ENCODE data around the gene WDR91.
"Not testable (repeated sequence)": the region's sequence is repeated elsewhere in the genome, so short reads cannot be mapped to it uniquely, and the experiment has no call there.

WDR91 gene

GRCh38 chr7:135233570-135233969 lies 22.2 kb upstream of the WDR91 start, which contains the start of gene STRA8:
Gene STRA8, plus strand, starts transcription at chr7:135233838. Its CDS starts 6,687 bp downstream, at chr7:135240525.
- no peak for DNase-seq (ENCODE audit: low spot score)

GRCh38 chr7:135232720-135233119 lies 21.4 kb upstream of the WDR91 start:
- no peak for DNase-seq (ENCODE audit: low spot score)

DNA sequence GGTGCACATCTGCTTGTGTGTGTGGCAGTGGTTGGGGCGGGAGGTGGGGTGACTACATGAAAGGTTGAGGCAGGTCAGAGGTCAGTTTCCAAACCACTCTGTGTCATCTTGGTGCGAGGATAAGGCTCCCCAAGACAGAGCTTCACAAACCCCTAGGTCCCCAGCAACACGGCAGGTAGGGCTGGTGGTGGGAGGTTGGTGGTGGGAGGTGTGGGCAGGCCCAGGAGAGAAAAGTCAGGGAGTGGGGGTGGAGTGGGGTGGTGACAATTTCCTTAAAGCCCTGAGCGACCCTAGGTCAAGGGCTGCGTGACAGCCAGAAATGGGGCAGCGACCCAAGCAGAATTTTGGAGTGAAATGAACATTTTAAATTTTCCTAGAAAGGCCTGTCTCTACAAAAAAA lies 20.8 kb upstream of the WDR91 start:
- DNase-seq (ENCODE audit: low spot score), result no peak

GRCh38 chr7:135231686-135232085 lies 20.4 kb upstream of the WDR91 start:
- DNase-seq (ENCODE audit: low spot score), result no peak

GRCh38 chr7:135224027-135224426 lies 12.7 kb upstream of the WDR91 start:
- DNase-seq (ENCODE audit: low spot score), result no peak

- DNase-seq (ENCODE audit: low spot score), result no peak
Observed at GRCh38 chr7:135217645-135218509, 6.6 kb upstream of the WDR91 start.

GRCh38 chr7:135215698-135216097 lies 4.4 kb upstream of the WDR91 start:
- no peak for DNase-seq (ENCODE audit: low spot score)

GRCh38 chr7:135215180-135215579 lies 3.9 kb upstream of the WDR91 start:
- no peak for DNase-seq (ENCODE audit: low spot score)

- no peak for DNase-seq (ENCODE audit: low spot score)
Observed at GRCh38 chr7:135213831-135214230, 2.5 kb upstream of the WDR91 start.

DNA sequence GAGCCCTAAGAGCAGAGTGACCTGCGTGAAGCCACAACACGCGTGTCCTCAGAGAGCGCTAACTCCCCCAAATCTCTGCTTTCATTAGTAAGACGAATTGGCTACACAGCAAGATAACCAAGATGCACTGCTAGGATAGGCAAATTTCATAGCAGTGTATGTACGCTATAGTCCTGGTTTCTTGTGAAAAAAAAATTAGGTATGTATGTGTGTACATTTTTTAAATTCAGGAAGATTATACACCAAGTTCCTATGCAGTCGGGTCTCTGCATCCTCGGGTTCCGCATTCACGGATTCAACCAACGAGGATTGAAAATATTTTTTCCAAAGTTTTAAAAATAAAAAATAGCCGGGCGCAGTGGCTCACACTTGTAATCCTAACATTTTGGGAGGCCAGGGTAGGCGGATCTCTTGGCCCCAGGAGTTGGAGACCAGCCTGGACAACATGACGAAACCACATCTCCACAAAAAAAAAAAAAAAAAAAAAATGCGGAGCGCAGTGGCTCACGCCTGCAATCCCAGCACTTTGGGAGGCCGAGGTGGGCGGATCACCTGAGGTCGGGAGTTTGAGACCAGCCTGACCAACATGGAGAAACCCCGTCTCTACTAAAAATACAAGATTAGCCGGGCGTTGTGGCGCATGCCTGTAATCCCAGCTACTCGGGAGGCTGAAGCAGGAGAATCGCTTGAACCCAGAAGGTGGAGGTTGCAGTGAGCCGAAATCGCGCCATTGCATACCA lies 790 bp upstream of the WDR91 start:
- not testable (repeated sequence) for DNase-seq (ENCODE audit: low spot score)

GRCh38 chr7:135210888-135211178 lies 493 bp downstream of the WDR91 start:
- DNase-seq (ENCODE audit: low spot score), result no peak

- DNase-seq (ENCODE audit: low spot score), result no peak
Observed at GRCh38 chr7:135209225-135209834, 2.0 kb downstream of the WDR91 start.

- no peak for DNase-seq (ENCODE audit: low spot score)
Observed at GRCh38 chr7:135208102-135208793, 3.1 kb downstream of the WDR91 start.

DNA sequence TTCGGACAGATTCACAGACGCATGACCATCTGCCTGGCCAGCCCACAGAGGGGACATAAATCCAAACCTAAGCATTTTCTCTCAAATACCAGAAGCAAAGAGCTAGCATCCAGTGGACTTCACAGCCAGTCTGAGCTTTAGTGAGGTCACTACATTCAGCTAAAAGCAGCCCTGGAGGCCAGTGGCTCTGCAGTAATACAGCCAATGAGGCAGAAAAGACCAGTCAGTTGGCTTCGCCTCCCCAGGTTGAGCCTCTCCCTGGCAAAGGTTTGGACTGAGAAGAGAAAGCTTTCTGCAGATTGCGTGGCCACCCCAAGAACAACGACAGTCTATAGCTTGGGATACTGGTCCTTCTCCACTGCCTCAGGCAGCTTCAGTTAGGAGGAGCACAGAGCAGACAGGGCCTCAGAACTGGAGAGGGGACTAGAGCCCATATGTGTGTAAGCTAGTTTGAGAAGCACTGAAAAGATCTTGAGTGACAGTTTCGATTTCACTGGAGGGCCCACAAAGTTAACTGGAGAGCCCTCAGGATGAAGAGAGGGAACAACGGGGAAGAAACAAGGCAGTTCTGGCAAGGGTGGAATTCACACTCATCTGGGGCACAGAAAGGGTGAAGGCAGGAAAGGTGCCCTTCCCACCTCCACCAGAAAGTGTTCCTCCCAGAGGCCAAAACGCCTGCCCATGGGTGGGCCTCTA lies 3.8 kb downstream of the WDR91 start:
- DNase-seq (ENCODE audit: low spot score), result no peak

DNA sequence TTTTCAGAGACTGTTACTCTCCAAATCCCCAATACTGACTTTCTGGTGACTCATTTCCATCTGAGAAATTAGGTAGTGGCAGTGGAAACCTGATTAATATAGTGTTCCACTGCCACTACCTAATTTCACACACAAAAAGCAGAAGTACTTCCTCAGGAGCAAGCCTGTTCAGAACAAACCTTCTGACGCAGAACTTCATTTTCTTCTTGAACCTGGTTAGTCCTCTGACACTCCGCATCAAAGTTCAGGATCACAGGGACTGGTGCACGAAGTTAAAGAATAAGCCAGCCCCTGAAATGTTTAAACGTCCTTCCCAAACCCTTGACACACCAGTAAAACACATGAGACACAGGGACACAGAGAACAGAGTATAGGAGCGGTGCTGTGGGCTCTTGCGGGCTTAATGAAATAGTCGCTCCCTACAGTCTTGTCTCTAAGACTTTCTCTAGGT lies 4.4 kb downstream of the WDR91 start:
- DNase-seq (ENCODE audit: low spot score), result no peak

DNA sequence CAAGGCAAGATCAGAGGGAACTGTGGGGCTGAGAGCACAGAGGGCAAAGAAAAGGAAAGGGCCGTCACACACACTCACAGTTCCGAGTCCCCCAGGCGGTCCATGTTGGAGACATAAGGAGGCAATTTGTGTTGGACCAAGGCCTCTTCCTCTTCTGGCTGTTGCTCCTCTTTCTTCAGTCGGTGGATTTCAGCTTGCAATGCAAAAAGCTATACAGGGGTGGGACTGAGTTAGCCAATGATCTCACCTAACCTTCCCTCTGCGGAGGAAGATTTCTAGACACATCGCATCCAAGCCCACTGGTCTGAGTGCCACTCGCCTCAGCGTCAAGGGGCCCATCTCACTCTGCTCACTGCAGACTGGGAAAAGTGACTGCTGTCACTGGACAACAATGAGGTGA lies 5.5 kb downstream of the WDR91 start:
- DNase-seq (ENCODE audit: low spot score), result no peak

- no peak for DNase-seq (ENCODE audit: low spot score)
Observed at GRCh38 chr7:135204876-135205275, 6.5 kb downstream of the WDR91 start.

DNA sequence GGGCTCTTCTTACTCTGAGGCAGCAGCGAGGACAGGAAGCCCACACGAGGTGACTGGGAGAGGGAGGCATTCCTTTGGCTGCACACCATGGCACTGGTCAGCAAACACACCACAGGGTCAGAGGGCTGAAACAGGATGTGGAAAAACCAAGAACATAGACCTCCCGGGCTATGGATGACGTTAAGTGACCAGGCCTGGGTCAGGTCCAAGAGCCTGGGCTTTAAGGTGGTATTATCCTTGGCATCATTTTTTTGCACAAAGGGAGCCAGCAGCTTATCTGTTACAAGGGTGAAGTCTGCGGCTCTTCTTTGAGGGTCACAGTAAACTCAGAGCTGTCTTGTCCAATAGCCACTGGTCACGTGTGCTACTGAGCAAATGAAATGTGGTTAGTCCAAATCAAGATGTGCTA lies 7.0 kb downstream of the WDR91 start:
- DNase-seq (ENCODE audit: low spot score), result no peak

DNA sequence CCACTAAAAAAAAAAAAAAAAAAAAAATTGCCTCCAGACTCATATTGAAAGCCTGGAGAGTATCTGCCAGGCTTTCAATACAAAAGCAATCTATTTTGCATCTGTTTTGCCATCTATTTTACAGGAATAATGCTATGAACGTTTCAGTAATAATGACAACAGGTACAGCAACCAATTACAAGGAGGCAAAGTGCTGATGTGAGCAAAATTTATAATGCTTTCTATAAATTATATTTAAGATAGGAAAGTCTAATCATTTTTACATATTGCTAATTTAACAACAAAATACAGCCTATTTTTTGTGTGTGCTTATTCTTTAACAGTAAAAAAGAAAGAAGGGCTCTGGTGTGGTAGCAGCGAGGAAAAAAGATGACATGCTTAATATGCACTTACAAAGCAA lies 10.0 kb downstream of the WDR91 start:
- no peak for DNase-seq (ENCODE audit: low spot score)

- no peak for DNase-seq (ENCODE audit: low spot score)
Observed at GRCh38 chr7:135200821-135201331, 10.4 kb downstream of the WDR91 start.

- no peak for DNase-seq (ENCODE audit: low spot score)
Observed at GRCh38 chr7:135199439-135199838, 11.9 kb downstream of the WDR91 start.

Measured in CD4-positive, alpha-beta T cell treated with Interleukin-2 at 100 ng/mL for 4 hours (primary cell).